Skeletal muscle tissue (tissue), 4 donors: ENCODE measurements around the gene LRCH3. TPM values are rescaled to one million over a fixed set of nuclear protein-coding genes. Genes with fewer than 3 reads are reported as not detected.
"Not testable (repeated sequence)": the region's sequence is repeated elsewhere in the genome, so short reads cannot be mapped to it uniquely, and the experiment has no call there.

Source experiments
- H3K27ac ChIP-seq: one replicate; pipeline ENCODE4 v1.7.0; 2013; ENCODE audit warnings: mild to moderate bottlenecking, low read depth, low read length, inconsistent platforms
- H3K27me3 ChIP-seq, 3 donors: one replicate each; pipeline ENCODE4 v1.7.0; 2013; ENCODE audit warnings: low read length in 3 of 3; ENCODE audit not compliant: control insufficient read depth in 3 of 3, insufficient read depth in 3 of 3
- H3K36me3 ChIP-seq, 3 donors: one replicate each; pipeline ENCODE4 v1.7.0; 2013; ENCODE audit warnings: low read length in 3 of 3; ENCODE audit not compliant: control insufficient read depth in 3 of 3, insufficient read depth in 3 of 3
- H3K4me1 ChIP-seq, 3 donors: one replicate each; pipeline ENCODE4 v1.7.0; 2013; ENCODE audit warnings: low read length in 3 of 3, mild to moderate bottlenecking in 3 of 3; ENCODE audit not compliant: control insufficient read depth in 3 of 3, insufficient read depth in 3 of 3
- H3K4me3 ChIP-seq, 3 donors: one replicate each; pipeline ENCODE4 v1.7.0; 2013; ENCODE audit warnings: low read length in 3 of 3
- H3K9ac ChIP-seq, 3 donors: one replicate each; pipeline ENCODE4 v1.7.0; 2013; ENCODE audit warnings: low read length in 3 of 3, mild to moderate bottlenecking in 3 of 3, moderate library complexity in 2 of 3, low read depth in 1 of 3
- H3K9me3 ChIP-seq, 3 donors: one replicate each; pipeline ENCODE4 v1.7.0; 2013; ENCODE audit warnings: low read length in 3 of 3; ENCODE audit not compliant: control insufficient read depth in 3 of 3
- total RNA-seq: library from RNA; depleted of rRNA; stranded (reverse); fragments of >200 nt; gene quantifications from one replicate; pipeline ENCODE4 v1.2.3, GENCODE V29; 2014
- donor health status: Osteomylitis.

The LRCH3 gene
- total RNA-seq, 1 donor from 2014 or later, result 48.0 TPM

DNA sequence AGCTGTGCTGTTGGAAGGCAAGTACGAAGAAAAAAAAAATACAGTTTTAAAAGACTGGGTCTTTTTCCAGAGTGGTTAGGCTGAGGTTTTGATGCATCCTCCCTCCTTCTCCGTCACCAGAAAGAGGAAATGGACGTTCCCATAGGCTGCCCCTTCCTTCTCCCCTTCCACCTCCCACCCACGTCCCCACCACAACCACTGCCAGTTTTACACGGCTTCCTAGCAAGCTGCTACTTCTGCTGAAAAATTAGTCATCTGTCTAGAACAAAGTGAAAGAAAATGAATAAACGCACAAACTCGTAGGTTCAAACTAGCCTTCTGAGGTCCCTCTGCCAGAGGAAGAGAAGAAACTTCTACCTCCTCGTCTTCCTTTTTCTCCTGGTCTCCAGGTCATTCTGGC lies 87.4 kb downstream of the LRCH3 start:
- H3K36me3 ChIP-seq, result peaks cover 13 to 39% (median 33%) of the 10 kb centered on the region in 3 donors
- no peaks in the 10 kb centered on the region for H3K27me3 ChIP-seq
- no peaks in the 10 kb centered on the region for H3K4me1 ChIP-seq
- no peak overlapping the region for H3K4me3 ChIP-seq
- H3K9me3 ChIP-seq, result no peaks in the 10 kb centered on the region
- H3K9ac ChIP-seq, result no peak overlapping the region
- H3K27ac ChIP-seq, result no peak overlapping the region

DNA sequence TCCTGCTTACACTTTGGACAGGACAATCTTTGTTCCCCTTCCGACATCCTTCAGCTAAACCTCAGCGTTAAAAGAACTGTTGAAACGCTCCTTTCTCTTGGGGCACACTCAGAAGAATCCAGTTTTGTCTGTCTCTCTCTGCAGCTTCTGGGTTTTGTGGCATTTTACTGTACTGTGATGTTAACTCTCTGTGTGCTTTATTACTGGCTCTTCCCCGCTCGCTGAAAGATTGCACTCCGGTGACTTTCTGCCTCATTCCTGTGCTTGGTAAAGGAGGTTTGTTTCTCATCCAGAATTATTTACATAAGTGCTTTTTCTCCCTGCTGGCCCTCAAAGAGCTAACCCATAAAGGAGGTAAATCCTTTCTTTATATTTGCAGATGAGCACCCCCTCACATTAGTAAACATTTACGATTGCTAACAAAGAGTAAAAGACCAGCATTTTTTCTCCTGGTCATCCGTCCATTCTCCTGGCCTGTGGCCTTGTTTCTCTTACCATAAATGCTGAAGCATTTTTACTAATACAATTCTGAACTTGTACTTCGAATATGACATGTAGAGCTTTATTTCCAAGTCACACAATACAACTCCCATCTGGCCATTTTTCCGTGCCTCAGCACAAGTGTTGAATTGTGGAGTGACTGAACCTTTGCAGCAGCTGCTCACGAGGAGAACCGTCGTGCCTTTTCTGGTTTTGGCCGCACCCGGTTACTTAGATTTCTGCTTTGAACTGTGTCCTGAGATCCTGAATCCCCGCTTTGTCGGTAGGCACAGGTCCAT lies 89.6 kb downstream of the LRCH3 start:
- Histone ChIP-seq H3K27me3 (no peaks in the 10 kb centered on the region), H3K4me3 (no peak overlapping the region), H3K4me1 (no peaks in the 10 kb centered on the region), H3K9me3 (no peaks in the 10 kb centered on the region), H3K36me3 (peaks cover 9 to 39% (median 30%) of the 10 kb centered on the region in 3 donors), H3K27ac (no peak overlapping the region), H3K9ac (no peak overlapping the region)

GRCh38 chr3:197881270-197881969 lies 90.4 kb downstream of the LRCH3 start:
- H3K36me3 ChIP-seq, result peaks cover 9 to 39% (median 30%) of the 10 kb centered on the region in 3 donors
- no peak overlapping the region for H3K27ac ChIP-seq
- H3K9ac ChIP-seq, result no peak overlapping the region
- H3K27me3 ChIP-seq, result no peaks in the 10 kb centered on the region
- H3K9me3 ChIP-seq, result no peaks in the 10 kb centered on the region
- H3K4me1 ChIP-seq, result no peaks in the 10 kb centered on the region
- H3K4me3 ChIP-seq, result no peak overlapping the region

DNA sequence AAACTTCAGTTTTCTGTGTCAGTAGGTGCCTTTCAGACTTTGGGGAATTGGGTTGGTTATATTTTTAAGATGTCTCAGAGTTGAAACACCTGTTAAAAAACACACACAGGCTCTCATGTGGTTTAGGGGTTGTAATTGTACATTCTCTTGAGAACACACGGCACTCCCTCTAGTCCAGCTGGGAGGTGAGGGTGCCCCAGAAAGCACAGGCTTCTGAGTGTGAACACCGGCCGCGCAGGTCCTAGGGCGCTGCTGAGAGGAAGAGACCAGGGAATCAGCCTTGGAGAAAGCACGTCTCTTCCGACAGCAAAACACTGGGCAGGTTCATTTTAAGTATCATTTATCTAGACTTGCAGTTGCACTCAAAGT lies 90.9 kb downstream of the LRCH3 start:
- H3K36me3 ChIP-seq, result peaks cover 7 to 35% (median 30%) of the 10 kb centered on the region in 3 donors
- H3K9ac ChIP-seq, result no peak overlapping the region
- no peak overlapping the region for H3K4me3 ChIP-seq
- no peaks in the 10 kb centered on the region for H3K9me3 ChIP-seq
- H3K27me3 ChIP-seq, result no peaks in the 10 kb centered on the region
- H3K27ac ChIP-seq, result no peak overlapping the region
- H3K4me1 ChIP-seq, result no peaks in the 10 kb centered on the region

GRCh38 chr3:197882586-197882985 lies 91.5 kb downstream of the LRCH3 start:
- Histone ChIP-seq H3K36me3 (peaks cover 5 to 35% (median 30%) of the 10 kb centered on the region in 3 donors), H3K4me3 (no peak overlapping the region), H3K9ac (no peak overlapping the region), H3K27ac (no peak overlapping the region), H3K9me3 (no peaks in the 10 kb centered on the region), H3K4me1 (no peaks in the 10 kb centered on the region), H3K27me3 (no peaks in the 10 kb centered on the region)

DNA sequence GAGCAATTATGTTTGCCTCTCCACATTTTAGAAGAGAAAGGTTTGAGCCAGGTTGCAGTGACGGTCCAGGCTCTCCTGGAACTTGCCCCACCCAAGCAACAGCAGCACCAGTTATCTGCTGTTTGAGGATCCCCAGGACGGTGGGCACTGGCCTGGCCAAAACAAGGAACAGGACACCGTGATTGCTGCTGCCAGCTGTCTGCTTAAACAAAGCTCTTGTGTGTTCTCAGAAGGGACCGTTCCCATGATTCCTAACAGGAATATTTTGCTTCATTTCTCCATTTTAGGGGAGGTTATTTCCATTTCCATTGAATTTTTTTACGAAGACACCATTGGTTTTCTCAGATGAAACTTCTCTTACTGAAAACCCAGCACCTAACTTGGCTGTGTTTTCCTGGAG lies 92.5 kb downstream of the LRCH3 start:
- Histone ChIP-seq H3K27ac (no peak overlapping the region), H3K36me3 (peaks cover 5 to 27% (median 23%) of the 10 kb centered on the region in 3 donors), H3K4me1 (no peaks in the 10 kb centered on the region), H3K9ac (no peak overlapping the region), H3K9me3 (no peaks in the 10 kb centered on the region), H3K4me3 (no peak overlapping the region), H3K27me3 (no peaks in the 10 kb centered on the region)

DNA sequence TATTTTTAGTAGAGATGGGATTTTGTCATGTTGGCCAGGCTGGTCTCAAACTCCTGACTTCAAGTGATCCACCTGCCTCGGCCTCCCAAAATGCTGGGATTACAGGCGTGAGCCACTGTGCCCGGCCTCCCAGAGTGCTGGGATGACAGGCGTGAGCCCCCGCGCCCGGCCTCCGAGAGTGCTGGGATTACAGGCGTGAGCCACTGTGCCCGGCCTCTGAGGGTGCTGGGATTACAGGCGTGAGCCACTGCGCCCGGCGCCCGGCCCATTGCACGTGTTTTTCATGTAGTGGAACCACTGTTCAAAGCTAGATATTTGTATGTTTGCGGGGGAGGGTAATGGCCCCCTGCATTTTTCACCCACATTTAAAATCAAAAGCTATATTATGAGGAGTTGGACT lies 93.3 kb downstream of the LRCH3 start:
- H3K27me3 ChIP-seq, H3K4me3 ChIP-seq, H3K9ac ChIP-seq, H3K4me1 ChIP-seq, H3K9me3 ChIP-seq, H3K27ac ChIP-seq: not testable (repeated sequence)
- H3K36me3 ChIP-seq, result peaks cover 5 to 25% (median 21%) of the 10 kb centered on the region in 3 donors

DNA sequence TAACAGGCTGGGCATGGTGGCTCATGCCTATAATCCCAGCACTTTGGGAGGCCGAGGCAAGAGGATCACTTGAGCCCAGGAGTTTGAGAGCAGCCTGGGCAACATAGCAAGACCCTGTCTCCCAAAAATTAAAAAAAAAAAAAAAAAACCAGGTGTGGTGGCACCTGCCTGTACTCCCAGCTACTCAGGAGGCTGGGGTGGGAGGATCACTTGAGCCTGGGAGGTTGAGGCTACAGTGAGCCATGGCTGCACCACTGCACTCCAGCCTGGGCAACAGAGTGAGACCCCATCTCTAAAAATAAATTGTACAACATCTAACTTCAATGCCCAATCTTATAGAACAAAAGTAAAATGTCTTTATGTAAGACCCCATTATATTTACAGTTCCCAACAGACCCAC lies 95.0 kb downstream of the LRCH3 start:
- H3K9ac ChIP-seq, H3K9me3 ChIP-seq, H3K27me3 ChIP-seq, H3K27ac ChIP-seq, H3K4me3 ChIP-seq, H3K4me1 ChIP-seq: not testable (repeated sequence)
- peaks cover 3 to 18% (median 13%) of the 10 kb centered on the region in 3 donors for H3K36me3 ChIP-seq

DNA sequence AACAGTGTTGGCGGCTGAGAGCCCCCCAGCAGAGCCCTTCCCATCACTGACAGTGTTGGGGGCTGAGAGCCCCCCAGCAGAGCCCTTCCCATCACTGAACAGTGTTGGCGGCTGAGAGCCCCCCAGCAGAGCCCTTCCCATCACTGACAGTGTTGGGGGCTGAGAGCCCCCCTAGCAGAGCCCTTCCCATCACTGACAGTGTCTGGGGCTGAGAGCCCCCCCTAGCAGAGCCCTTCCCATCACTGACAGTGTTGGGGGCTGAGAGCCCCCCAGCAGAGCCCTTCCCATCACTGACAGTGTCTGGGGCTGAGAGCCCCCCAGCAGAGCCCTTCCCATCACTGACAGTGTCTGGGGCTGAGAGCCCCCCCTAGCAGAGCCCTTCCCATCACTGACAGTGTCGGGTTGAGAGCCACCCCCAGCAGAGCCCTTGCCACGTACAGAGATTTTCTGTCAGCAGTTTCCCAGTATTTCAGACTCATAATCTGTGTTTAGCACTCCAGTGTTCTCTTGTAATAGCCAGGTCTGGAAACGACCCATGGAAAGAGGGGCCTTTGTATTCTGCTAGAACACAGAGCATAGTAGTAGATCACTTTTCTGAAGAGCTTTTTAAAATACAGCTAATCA lies 96.5 kb downstream of the LRCH3 start:
- not testable (repeated sequence) for H3K27ac ChIP-seq, H3K9ac ChIP-seq, H3K4me1 ChIP-seq, H3K9me3 ChIP-seq, H3K27me3 ChIP-seq, H3K4me3 ChIP-seq
- H3K36me3 ChIP-seq, result peaks cover 0 to 14% (median 8%) of the 10 kb centered on the region in 3 donors

- no peak overlapping the region for H3K9ac ChIP-seq
- H3K27ac ChIP-seq, result no peak overlapping the region
- no peak overlapping the region for H3K4me3 ChIP-seq
- no peaks in the 10 kb centered on the region for H3K4me1 ChIP-seq
- H3K36me3 ChIP-seq, result peaks cover 0 to 7% (median 5%) of the 10 kb centered on the region in 3 donors
- no peaks in the 10 kb centered on the region for H3K9me3 ChIP-seq
- no peaks in the 10 kb centered on the region for H3K27me3 ChIP-seq
These were observed 97.5 kb downstream of the LRCH3 start for GRCh38 chr3:197888511-197888910.
